ENCODE results near the gene PTGES2.

- TF ChIP-seq CTCF (conservative IDR thresholded peaks at IDR 0.05): no peak
- no peak for TF ChIP-seq ZFX (IDR thresholded peaks at IDR 0.05)
These were observed 42.8 kb downstream of the PTGES2 start for GRCh38 chr9:128084746-128085145.
